AG04449 (cell line): ENCODE data around the gene C20orf144.

Experiments
- CTCF ChIA-PET: fragments of 350-600 bp; formaldehyde crosslinking; extraction: SDS; loops from one replicate; lab custom pipeline; 2021; ENCODE audit warnings: antibody characterized with exemption; lab: Yijun Ruan, JAX
- POLR2A ChIA-PET: fragments of 400-600, 350-600 bp; formaldehyde crosslinking; extraction: SDS; loops from one replicate; lab custom pipeline; 2020; ENCODE audit warnings: antibody characterized with exemption, inconsistent platforms; lab: Yijun Ruan, JAX
- DNase-seq: peaks from one replicate; pipeline ENCODE4 v3.0.0-alpha.2; 2010; ENCODE audit warnings: low read depth, low spot score
- H3K4me3 ChIP-seq: 2 replicates; pipeline ENCODE4 v1.5.1; 2011; ENCODE audit warnings: low read depth, mild to moderate bottlenecking, control low read depth, low read length
- TF ChIP-seq, protein P1 (sequence below): IDR thresholded peaks from one replicate; pipeline ENCODE4 v1.5.1; 2011; ENCODE audit warnings: mild to moderate bottlenecking, moderate library complexity, low read length, control low read depth, inconsistent platforms; ENCODE audit not compliant: insufficient read depth; ENCODE audit errors: missing control alignments

Gene C20orf144

DNA sequence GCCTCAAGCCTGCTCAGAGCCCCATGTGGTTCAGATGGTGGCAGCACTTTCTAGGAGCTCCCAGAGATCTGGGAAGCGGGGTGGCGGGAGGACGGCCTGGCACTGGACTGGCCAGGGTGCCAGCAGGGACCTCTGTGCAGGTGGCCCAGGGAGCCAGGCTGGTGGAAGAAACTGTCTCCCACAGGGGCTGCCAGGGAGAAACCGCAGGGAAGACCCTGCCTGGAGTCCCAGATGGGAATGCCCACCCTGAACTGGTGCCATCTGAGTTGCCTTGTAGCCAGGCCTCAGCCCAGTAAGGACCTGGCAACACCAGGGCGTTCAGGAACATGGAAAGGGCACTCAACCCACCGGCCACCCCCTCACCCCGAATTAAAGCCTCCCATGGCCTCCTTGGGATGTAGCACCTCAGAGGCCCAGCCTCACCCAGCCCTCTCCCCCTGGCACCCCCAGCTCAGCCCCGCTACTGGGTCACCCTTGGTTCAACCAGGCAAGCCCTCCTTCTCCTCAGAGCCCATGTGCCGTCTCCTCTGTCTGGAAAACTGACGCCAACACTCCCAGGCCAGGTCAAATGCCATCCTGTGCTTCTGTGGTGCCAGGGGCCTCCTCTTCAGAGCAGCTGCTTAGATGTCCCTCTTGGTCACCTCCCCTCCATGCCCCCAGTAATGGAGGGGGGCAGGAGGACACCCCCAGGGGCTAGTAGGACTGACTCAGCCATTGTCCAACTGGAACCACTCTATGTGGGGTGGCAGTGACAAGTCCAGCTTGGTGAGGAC, 5.9 kb upstream of the C20orf144 start:
- no peak for DNase-seq
- H3K4me3 ChIP-seq = no peak overlapping the region
- ChIA-PET CTCF (interaction anchor here (0.6 to 10.9 kb wide), 3 partner anchors 9 to 836 kb away, joined by 3 to 99 read pairs (median 3); partner anchors contain the start of genes ACTL10, C20orf144 and MAPRE1), POLR2A (interaction anchor here (1.0 kb wide), 1 partner anchor 7 kb away, joined by 3 read pairs; no protein-coding TSS in a partner anchor)
- TF ChIP-seq, protein P1, sequence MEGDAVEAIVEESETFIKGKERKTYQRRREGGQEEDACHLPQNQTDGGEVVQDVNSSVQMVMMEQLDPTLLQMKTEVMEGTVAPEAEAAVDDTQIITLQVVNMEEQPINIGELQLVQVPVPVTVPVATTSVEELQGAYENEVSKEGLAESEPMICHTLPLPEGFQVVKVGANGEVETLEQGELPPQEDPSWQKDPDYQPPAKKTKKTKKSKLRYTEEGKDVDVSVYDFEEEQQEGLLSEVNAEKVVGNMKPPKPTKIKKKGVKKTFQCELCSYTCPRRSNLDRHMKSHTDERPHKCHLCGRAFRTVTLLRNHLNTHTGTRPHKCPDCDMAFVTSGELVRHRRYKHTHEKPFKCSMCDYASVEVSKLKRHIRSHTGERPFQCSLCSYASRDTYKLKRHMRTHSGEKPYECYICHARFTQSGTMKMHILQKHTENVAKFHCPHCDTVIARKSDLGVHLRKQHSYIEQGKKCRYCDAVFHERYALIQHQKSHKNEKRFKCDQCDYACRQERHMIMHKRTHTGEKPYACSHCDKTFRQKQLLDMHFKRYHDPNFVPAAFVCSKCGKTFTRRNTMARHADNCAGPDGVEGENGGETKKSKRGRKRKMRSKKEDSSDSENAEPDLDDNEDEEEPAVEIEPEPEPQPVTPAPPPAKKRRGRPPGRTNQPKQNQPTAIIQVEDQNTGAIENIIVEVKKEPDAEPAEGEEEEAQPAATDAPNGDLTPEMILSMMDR = no peak

DNA sequence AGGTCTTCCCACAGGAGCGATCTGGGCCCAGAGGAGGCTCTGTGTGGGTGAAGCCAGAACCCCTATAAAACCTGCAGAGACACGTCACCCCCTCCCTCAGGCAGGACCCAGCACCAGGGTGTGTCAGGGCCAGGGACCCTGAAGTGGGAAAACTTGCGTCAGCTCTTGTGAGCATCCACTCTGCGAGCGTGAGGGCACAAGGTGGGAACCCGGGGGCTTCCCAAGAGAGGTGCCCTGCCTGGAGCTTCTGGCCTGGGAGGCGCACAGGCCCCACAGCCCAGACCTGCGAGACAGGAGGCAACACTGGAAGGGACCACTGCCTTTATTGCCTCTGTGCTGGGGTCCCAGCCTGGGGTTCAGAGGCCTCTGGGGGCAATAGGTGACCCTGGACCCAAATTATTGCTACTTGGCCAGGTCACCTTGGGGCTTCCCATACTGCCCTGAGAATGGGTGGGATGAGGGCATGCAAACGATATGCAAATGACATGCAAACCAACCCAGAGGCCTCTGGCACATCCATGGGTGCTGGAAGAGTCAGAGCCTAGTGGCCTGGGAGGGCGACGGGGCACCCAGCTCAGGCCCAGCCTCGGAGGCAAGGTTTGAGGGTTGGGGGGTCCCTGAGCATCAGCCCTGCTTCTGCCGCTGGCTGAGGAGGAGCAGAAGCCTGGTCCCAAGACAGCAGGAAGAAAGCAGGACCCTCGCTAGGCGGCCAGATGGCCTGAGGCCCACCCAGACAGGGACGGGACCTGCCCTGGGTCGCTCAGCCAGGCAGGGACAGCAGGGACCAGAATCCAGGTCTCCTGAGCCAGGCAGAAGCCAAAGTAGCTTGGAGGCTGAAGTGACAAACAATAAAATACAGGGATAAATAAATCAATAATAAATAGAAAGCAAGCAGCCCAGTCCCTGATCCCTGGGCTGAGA, 5.1 kb upstream of the C20orf144 start:
- POLR2A ChIA-PET = no interaction called here
- H3K4me3 ChIP-seq = no peak overlapping the region
- DNase-seq = no peak
- CTCF ChIA-PET = interaction anchor here (10.9 kb wide), 1 partner anchor 8 kb away, joined by 99 read pairs; the partner anchor contains the start of genes ACTL10 and C20orf144
- TF ChIP-seq, protein P1 = no peak

GRCh38 chr20:33657704-33658095, 4.4 kb upstream of the C20orf144 start:
- ChIA-PET CTCF (interaction anchor here (1.3 kb wide), 1 partner anchor 11 kb away, joined by 3 read pairs; no protein-coding TSS in a partner anchor), POLR2A (no interaction called here)
- H3K4me3 ChIP-seq = no peak overlapping the region
- no peak for DNase-seq
- TF ChIP-seq, protein P1 = no peak

- TF ChIP-seq, protein P1 = no peak
- DNase-seq = no peak
- ChIA-PET CTCF (interaction anchor here (1.3 kb wide), 1 partner anchor 10 kb away, joined by 3 read pairs; no protein-coding TSS in a partner anchor), POLR2A (no interaction called here)
- H3K4me3 ChIP-seq = no peak overlapping the region
These were observed 3.6 kb upstream of the C20orf144 start for GRCh38 chr20:33658510-33658909.

DNA sequence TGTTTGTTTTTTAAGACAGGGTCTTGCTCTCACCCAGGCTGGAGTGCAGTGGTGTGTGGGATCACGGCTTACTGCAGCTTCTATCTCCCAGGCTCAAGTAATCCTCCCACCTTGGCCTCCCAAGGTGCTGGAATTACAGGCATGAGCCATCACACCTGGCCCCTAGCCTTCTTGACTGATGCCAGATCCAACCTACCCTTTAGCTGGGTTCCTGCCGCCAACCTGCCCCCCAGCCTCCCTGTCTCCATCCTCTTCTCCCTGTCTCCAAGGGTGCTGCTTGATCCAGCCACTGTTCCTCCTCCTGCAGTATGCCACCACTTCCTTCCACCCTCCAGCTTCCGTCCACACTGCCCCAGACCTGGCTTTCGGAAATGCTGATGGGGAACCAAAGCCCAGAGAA, 3.2 kb upstream of the C20orf144 start:
- no peak overlapping the region for H3K4me3 ChIP-seq
- TF ChIP-seq, protein P1 = no peak
- no peak for DNase-seq
- POLR2A ChIA-PET = no interaction called here
- CTCF ChIA-PET = interaction anchor here (1.3 kb wide), 1 partner anchor 10 kb away, joined by 3 read pairs; no protein-coding TSS in a partner anchor
